SU-DHL-6 (cell line): ENCODE data around the gene SLC12A5.

Experiments
- H2AFZ ChIP-seq: fragments of 200-600 bp; sonication (generic); 2 replicates; pipeline ENCODE4 v1.6.1; 2014; ENCODE audit warnings: low read depth, mild to moderate bottlenecking, moderate library complexity, mixed read lengths, antibody characterized with exemption, low read length; ENCODE audit not compliant: severe bottlenecking
- H3F3A ChIP-seq: fragments of 200-600 bp; shearing (Covaris generic); 2 replicates; pipeline ENCODE4 v1.6.0; 2016; ENCODE audit warnings: antibody characterized with exemption, mild to moderate bottlenecking; ENCODE audit not compliant: insufficient read depth
- H3K27ac ChIP-seq: fragments of 200-600 bp; sonication (generic); 2 replicates; pipeline ENCODE4 v1.5.1; 2016; ENCODE audit warnings: low read depth, mild to moderate bottlenecking, low read length, moderate library complexity, mixed read lengths
- H3K27me3 ChIP-seq: fragments of 200-600 bp; sonication (generic), shearing (Covaris generic); 2 replicates; pipeline ENCODE4 v1.6.0; 2014; ENCODE audit warnings: mild to moderate bottlenecking, low read length
- H3K36me3 ChIP-seq: fragments of 200-600 bp; sonication (generic); 2 replicates; pipeline ENCODE4 v1.6.1; 2014; ENCODE audit warnings: mild to moderate bottlenecking, low read length, mixed read lengths
- H3K4me2 ChIP-seq: fragments of 300-600, 200-600 bp; shearing (Covaris generic), sonication (generic); 2 replicates; pipeline ENCODE4 v1.6.0; 2014; ENCODE audit warnings: low read length, low read depth, mild to moderate bottlenecking; ENCODE audit not compliant: poor library complexity, severe bottlenecking
- H3K4me3 ChIP-seq: fragments of 200-600 bp; sonication (generic); 2 replicates; pipeline ENCODE4 v1.5.1; 2014; ENCODE audit warnings: antibody characterized with exemption, low read length, mild to moderate bottlenecking, mixed read lengths; ENCODE audit not compliant: insufficient read depth, poor library complexity, severe bottlenecking
- H3K79me2 ChIP-seq: fragments of 200-600 bp; sonication (generic); 2 replicates; pipeline ENCODE4 v1.6.1; 2014; ENCODE audit warnings: mild to moderate bottlenecking, low read length, moderate library complexity; ENCODE audit not compliant: insufficient read depth
- H3K9ac ChIP-seq: fragments of 200-600 bp; sonication (generic); 2 replicates; pipeline ENCODE4 v1.7.0; 2014; ENCODE audit warnings: mild to moderate bottlenecking, low read length
- H3K9me2 ChIP-seq: fragments of 200-600 bp; sonication (generic); replicated peaks from 2 replicates; pipeline ENCODE4 v1.6.1; 2014; ENCODE audit warnings: low read length; ENCODE audit not compliant: insufficient read depth
- H3K9me3 ChIP-seq: fragments of 200-600 bp; sonication (generic); 2 replicates; pipeline ENCODE4 v1.6.1; 2014; ENCODE audit warnings: low read length, mixed read lengths; ENCODE audit not compliant: insufficient read depth
- H4K20me1 ChIP-seq: fragments of 200-600 bp; sonication (generic); 2 replicates; pipeline ENCODE4 v1.6.1; 2014; ENCODE audit warnings: low read depth, mild to moderate bottlenecking, antibody characterized with exemption, low read length, moderate library complexity, mixed read lengths
- CTCF ChIP-seq: fragments of 200-600 bp; sonication (generic); IDR thresholded peaks from one replicate; pipeline ENCODE4 v1.5.1; 2017; ENCODE audit warnings: antibody characterized with exemption, mild to moderate bottlenecking, low read length, moderate library complexity; ENCODE audit not compliant: insufficient read depth, poor library complexity, severe bottlenecking
- EZH2phosphoT487 ChIP-seq: fragments of 200-600 bp; sonication (generic), shearing (Covaris generic); conservative IDR thresholded peaks from 2 replicates; pipeline ENCODE4 v1.6.1; 2018; ENCODE audit warnings: mild to moderate bottlenecking, antibody characterized with exemption, low read length, moderate library complexity, mixed read lengths

SLC12A5 gene

GRCh38 chr20:46031701-46032254 is 2.8 kb downstream of the SLC12A5 start:
- H2AFZ ChIP-seq = no peak overlapping the region

GRCh38 chr20:46034039-46034438 is 5.0 kb downstream of the SLC12A5 start:
- H3K79me2 ChIP-seq = no peaks in the 10 kb centered on the region
- TF ChIP-seq CTCF (no peak), EZH2phosphoT487 (no peak)
- no peaks in the 10 kb centered on the region for H3K36me3 ChIP-seq
- H3K9me2 ChIP-seq = no peaks in the 10 kb centered on the region
- no peak overlapping the region for H3K4me3 ChIP-seq
- no peak overlapping the region for H2AFZ ChIP-seq
- no peaks in the 10 kb centered on the region for H3K27me3 ChIP-seq
- H3K27ac ChIP-seq = no peak overlapping the region
- H4K20me1 ChIP-seq = no peaks in the 10 kb centered on the region
- H3F3A ChIP-seq = no peaks in the 10 kb centered on the region
- H3K9ac ChIP-seq = no peak overlapping the region
- no peaks in the 10 kb centered on the region for H3K9me3 ChIP-seq
- no peak overlapping the region for H3K4me2 ChIP-seq

More at GRCh38 chr20:46031701-46032254, 2.8 kb downstream of the SLC12A5 start:
- Histone ChIP-seq H3K27me3 (no peaks in the 10 kb centered on the region), H3K36me3 (no peaks in the 10 kb centered on the region), H3K9me3 (no peaks in the 10 kb centered on the region), H4K20me1 (no peaks in the 10 kb centered on the region), H3K4me3 (no peak overlapping the region), H3K4me2 (no peak overlapping the region), H3F3A (no peaks in the 10 kb centered on the region), H3K79me2 (no peaks in the 10 kb centered on the region), H3K9ac (no peak overlapping the region), H3K27ac (no peak overlapping the region), H3K9me2 (no peaks in the 10 kb centered on the region)
- no peak for TF ChIP-seq EZH2phosphoT487
- no peak for TF ChIP-seq CTCF

GRCh38 chr20:46035253-46035652 is 6.2 kb downstream of the SLC12A5 start:
- no peak overlapping the region for H3K4me3 ChIP-seq
- H3K9me3 ChIP-seq = no peaks in the 10 kb centered on the region
- no peaks in the 10 kb centered on the region for H3K27me3 ChIP-seq
- H2AFZ ChIP-seq = no peak overlapping the region
- no peak overlapping the region for H3K27ac ChIP-seq
- no peaks in the 10 kb centered on the region for H3K79me2 ChIP-seq
- H3K36me3 ChIP-seq = no peaks in the 10 kb centered on the region
- no peaks in the 10 kb centered on the region for H4K20me1 ChIP-seq
- H3F3A ChIP-seq = no peaks in the 10 kb centered on the region
- H3K9me2 ChIP-seq = no peaks in the 10 kb centered on the region
- H3K9ac ChIP-seq = no peak overlapping the region
- TF ChIP-seq EZH2phosphoT487 = no peak
- TF ChIP-seq CTCF = no peak
- H3K4me2 ChIP-seq = no peak overlapping the region
